GM12892 (cell line): ENCODE measurements around the gene PDHA2.

Experiments
- DNase-seq: peaks from one replicate; pipeline ENCODE4 v3.0.0; 2011; ENCODE audit not compliant: insufficient read length
- FAIRE-seq: peaks from 2 replicates; lab custom pipeline; 2011; peaks lifted over from hg19 to GRCh38; lab: Jason Lieb, UNC
- POLR2A ChIP-seq: IDR thresholded peaks from 2 replicates; pipeline ENCODE4 v1.6.1; 2011; ENCODE audit warnings: low read depth, low read length, control low read depth
- POLR2AphosphoS5 ChIP-seq: IDR thresholded peaks from 2 replicates; pipeline ENCODE4 v1.6.1; 2011; ENCODE audit warnings: low read depth, low read length, control low read depth
- TAF1 ChIP-seq: IDR thresholded peaks from 2 replicates; pipeline ENCODE4 v1.6.1; 2011; ENCODE audit warnings: low read depth, mild to moderate bottlenecking, control low read depth, low read length, borderline replicate concordance

PDHA2 gene

GRCh38 chr4:95869961-95870500, 30.1 kb downstream of the PDHA2 start:
- FAIRE-seq (no peak), DNase-seq (no peak)
- no peak for TF ChIP-seq POLR2AphosphoS5
- no peak for TF ChIP-seq TAF1
- TF ChIP-seq POLR2A = no peak

- TF ChIP-seq TAF1 (no peak), POLR2A (no peak), POLR2AphosphoS5 (no peak)
- FAIRE-seq = no peak
- DNase-seq = no peak
Measured at GRCh38 chr4:95877636-95878035, 37.7 kb downstream of the PDHA2 start.

DNA sequence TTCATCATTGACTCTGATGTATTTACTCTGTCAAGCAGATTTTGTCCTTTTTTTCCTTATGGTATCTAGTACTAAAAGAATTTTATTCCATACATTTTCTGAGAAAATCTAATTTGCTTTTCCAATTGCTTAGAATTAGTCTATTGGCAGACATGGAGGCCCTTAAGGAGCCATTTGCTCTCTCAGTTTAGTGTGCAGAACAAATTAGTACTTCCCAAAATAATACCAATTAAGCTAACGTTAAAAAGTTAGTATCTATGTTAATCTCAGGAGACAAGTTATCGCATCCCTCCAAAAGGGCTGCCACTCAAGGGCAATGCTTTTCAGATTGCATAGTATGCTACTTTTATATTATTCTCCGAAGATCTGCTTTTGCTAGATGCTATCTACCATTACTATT, 47.7 kb downstream of the PDHA2 start:
- FAIRE-seq (no peak), DNase-seq (no peak)
- TF ChIP-seq TAF1 (no peak), POLR2AphosphoS5 (no peak)

DNA sequence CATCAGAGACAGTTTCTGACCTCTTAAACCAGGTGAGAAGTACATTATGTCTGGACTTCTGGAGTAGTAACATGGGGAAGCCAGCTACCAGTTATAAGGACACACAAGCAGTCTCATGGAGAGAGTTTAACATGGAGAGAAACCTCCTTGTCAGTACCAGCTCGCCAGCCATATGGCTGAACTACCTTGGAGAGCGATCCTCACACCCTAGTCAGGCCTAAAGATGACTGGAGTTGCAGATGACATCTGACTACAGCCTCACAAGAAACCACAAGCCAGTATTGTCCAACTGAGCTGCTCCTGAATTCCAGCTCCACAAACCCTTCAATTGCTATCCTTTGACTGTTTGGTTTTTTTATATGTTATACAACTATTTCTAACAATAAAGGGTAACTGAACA, 49.8 kb downstream of the PDHA2 start:
- TF ChIP-seq POLR2A (no peak), POLR2AphosphoS5 (no peak), TAF1 (no peak)
- DNase-seq = no peak
- no peak for FAIRE-seq
